GM10266 (cell line): Measurements from ENCODE around the gene DHRSX.
"Not testable (repeated sequence)": the region's sequence is repeated elsewhere in the genome, so short reads cannot be mapped to it uniquely, and the experiment has no call there.

Experiments used
- DNase-seq: peaks from one replicate; pipeline ENCODE4 v3.0.0; 2012; ENCODE audit errors: extremely low spot score
- CTCF ChIP-seq: IDR thresholded peaks from 2 replicates; pipeline ENCODE4 v1.5.1; 2012; ENCODE audit warnings: mild to moderate bottlenecking, low read depth; ENCODE audit not compliant: control insufficient read depth, insufficient read depth; ENCODE audit errors: missing control alignments

Gene DHRSX

GRCh38 chrX:2373615-2374014 lies 127.2 kb downstream of the DHRSX start:
- TF ChIP-seq CTCF, result no peak
- no peak for DNase-seq

- DNase-seq, result no peak
- TF ChIP-seq CTCF, result no peak
Observed at GRCh38 chrX:2371026-2371711, 129.6 kb downstream of the DHRSX start.

GRCh38 chrX:2370456-2370855 lies 130.3 kb downstream of the DHRSX start:
- no peak for DNase-seq

GRCh38 chrX:2369206-2369605 lies 131.6 kb downstream of the DHRSX start:
- no peak for DNase-seq
- TF ChIP-seq CTCF, result no peak

More at GRCh38 chrX:2370456-2370855, 130.3 kb downstream of the DHRSX start:
- TF ChIP-seq CTCF, result no peak

GRCh38 chrX:2360731-2361130 lies 140.0 kb downstream of the DHRSX start:
- TF ChIP-seq CTCF, result no peak
- no peak for DNase-seq

- not testable (repeated sequence) for DNase-seq
Observed at GRCh38 chrX:2359522-2359921, 141.3 kb downstream of the DHRSX start.

GRCh38 chrX:2351999-2352995 lies 148.5 kb downstream of the DHRSX start:
- TF ChIP-seq CTCF, result no peak
- no peak for DNase-seq
